Loucy (cell line): Measurements from ENCODE around the gene PLXNA2.

Experiments
- H2AFZ ChIP-seq: fragments of 200-600 bp; sonication (generic); 2 replicates; pipeline ENCODE4 v1.6.0; 2016; ENCODE audit warnings: antibody characterized with exemption, mild to moderate bottlenecking, low read length, moderate library complexity
- H3F3A ChIP-seq: fragments of 200-600 bp; 2 replicates; pipeline ENCODE4 v1.6.0; 2016; ENCODE audit warnings: antibody characterized with exemption, low read depth, mild to moderate bottlenecking
- H3K27me3 ChIP-seq: fragments of 200-600 bp; sonication (generic); 2 replicates; pipeline ENCODE4 v1.6.1; 2014; ENCODE audit warnings: low read length, mild to moderate bottlenecking; ENCODE audit not compliant: insufficient read depth, poor library complexity, severe bottlenecking
- H3K36me3 ChIP-seq: fragments of 200-600 bp; sonication (generic); 2 replicates; pipeline ENCODE4 v1.6.1; 2016; ENCODE audit warnings: low read length; ENCODE audit not compliant: insufficient read depth
- H3K4me1 ChIP-seq: fragments of 200-600 bp; sonication (generic); 2 replicates; pipeline ENCODE4 v1.5.1; 2014; ENCODE audit warnings: low read length, mild to moderate bottlenecking; ENCODE audit not compliant: insufficient read depth, poor library complexity, severe bottlenecking
- H3K4me2 ChIP-seq: fragments of 200-600 bp; sonication (generic); 2 replicates; pipeline ENCODE4 v1.6.0; 2014; ENCODE audit warnings: antibody characterized with exemption, low read length, low read depth, mild to moderate bottlenecking; ENCODE audit not compliant: poor library complexity, severe bottlenecking
- H3K4me3 ChIP-seq: fragments of 200-600 bp; sonication (generic); 2 replicates; pipeline ENCODE4 v1.5.1; 2014; ENCODE audit warnings: low read length, mild to moderate bottlenecking, mixed read lengths; ENCODE audit not compliant: poor library complexity, severe bottlenecking
- H3K79me2 ChIP-seq: fragments of 200-600 bp; sonication (generic); 2 replicates; pipeline ENCODE4 v1.6.1; 2014; ENCODE audit warnings: low read length; ENCODE audit not compliant: insufficient read depth
- H3K9ac ChIP-seq: fragments of 200-600 bp; sonication (generic); 2 replicates; pipeline ENCODE4 v1.6.0; 2014; ENCODE audit warnings: mild to moderate bottlenecking, low read depth, low read length, moderate library complexity; ENCODE audit not compliant: poor library complexity, severe bottlenecking
- H3K9me2 ChIP-seq: fragments of 200-600 bp; sonication (generic); replicated peaks from 2 replicates; pipeline ENCODE4 v1.6.1; 2016; ENCODE audit warnings: low read depth, low read length, mixed read lengths
- H3K9me3 ChIP-seq: fragments of 200-600 bp; sonication (generic); 2 replicates; pipeline ENCODE4 v1.6.1; 2014; ENCODE audit warnings: mild to moderate bottlenecking, antibody characterized with exemption, low read length, low read depth; ENCODE audit not compliant: insufficient read depth
- H4K20me1 ChIP-seq: fragments of 200-600 bp; sonication (generic); 2 replicates; pipeline ENCODE4 v1.6.0; 2014; ENCODE audit warnings: antibody characterized with exemption, low read length, mild to moderate bottlenecking; ENCODE audit not compliant: insufficient read depth, poor library complexity, severe bottlenecking
- EZH2phosphoT487 ChIP-seq: fragments of 200-600 bp; IDR thresholded peaks from 2 replicates; pipeline ENCODE4 v1.6.1; 2018; ENCODE audit warnings: antibody characterized with exemption, mild to moderate bottlenecking, moderate library complexity, borderline replicate concordance
- TF ChIP-seq, protein P1 (sequence below): fragments of 200-600 bp; sonication (generic); conservative IDR thresholded peaks from 2 replicates; pipeline ENCODE4 v1.5.1; 2014; ENCODE audit warnings: mild to moderate bottlenecking, antibody characterized with exemption, low read length

PLXNA2 gene

GRCh38 chr1:208265525-208265924, 21.3 kb upstream of the PLXNA2 start:
- H3K9ac ChIP-seq: no peak overlapping the region
- no peaks in the 10 kb centered on the region for H3K79me2 ChIP-seq
- no peaks in the 10 kb centered on the region for H3F3A ChIP-seq
- no peaks in the 10 kb centered on the region for H3K9me2 ChIP-seq
- no peak overlapping the region for H3K4me3 ChIP-seq
- H3K4me2 ChIP-seq: no peak overlapping the region
- no peak for TF ChIP-seq EZH2phosphoT487
- TF ChIP-seq, protein P1, sequence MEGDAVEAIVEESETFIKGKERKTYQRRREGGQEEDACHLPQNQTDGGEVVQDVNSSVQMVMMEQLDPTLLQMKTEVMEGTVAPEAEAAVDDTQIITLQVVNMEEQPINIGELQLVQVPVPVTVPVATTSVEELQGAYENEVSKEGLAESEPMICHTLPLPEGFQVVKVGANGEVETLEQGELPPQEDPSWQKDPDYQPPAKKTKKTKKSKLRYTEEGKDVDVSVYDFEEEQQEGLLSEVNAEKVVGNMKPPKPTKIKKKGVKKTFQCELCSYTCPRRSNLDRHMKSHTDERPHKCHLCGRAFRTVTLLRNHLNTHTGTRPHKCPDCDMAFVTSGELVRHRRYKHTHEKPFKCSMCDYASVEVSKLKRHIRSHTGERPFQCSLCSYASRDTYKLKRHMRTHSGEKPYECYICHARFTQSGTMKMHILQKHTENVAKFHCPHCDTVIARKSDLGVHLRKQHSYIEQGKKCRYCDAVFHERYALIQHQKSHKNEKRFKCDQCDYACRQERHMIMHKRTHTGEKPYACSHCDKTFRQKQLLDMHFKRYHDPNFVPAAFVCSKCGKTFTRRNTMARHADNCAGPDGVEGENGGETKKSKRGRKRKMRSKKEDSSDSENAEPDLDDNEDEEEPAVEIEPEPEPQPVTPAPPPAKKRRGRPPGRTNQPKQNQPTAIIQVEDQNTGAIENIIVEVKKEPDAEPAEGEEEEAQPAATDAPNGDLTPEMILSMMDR: no peak
- H3K4me1 ChIP-seq: no peaks in the 10 kb centered on the region
- no peaks in the 10 kb centered on the region for H4K20me1 ChIP-seq
- H3K36me3 ChIP-seq: no peaks in the 10 kb centered on the region
- H3K27me3 ChIP-seq: peaks cover 11% of the 10 kb centered on the region
- no peaks in the 10 kb centered on the region for H3K9me3 ChIP-seq
- H2AFZ ChIP-seq: no peak overlapping the region

DNA sequence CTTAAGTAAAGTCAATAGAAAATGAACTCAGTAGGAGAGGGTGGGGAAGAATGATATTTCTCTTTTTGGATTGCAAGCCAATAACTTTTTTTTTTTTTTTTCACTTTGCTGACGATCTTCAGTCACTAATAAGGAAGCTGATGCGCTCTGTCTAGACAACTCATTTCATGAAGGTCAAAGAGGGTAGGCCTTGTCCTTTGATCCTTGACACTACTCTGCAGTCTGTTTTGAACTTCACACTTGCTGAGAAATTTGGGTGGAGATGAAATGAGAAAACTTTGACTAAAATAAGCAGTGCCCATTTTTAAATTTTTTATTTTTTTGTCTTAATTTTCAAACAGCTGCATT, 20.9 kb upstream of the PLXNA2 start:
- Histone ChIP-seq H3K79me2 (no peaks in the 10 kb centered on the region), H3K27me3 (peaks cover 11% of the 10 kb centered on the region), H3K4me1 (no peaks in the 10 kb centered on the region), H3K36me3 (no peaks in the 10 kb centered on the region), H3K4me3 (no peak overlapping the region), H2AFZ (no peak overlapping the region), H3K9me2 (no peaks in the 10 kb centered on the region), H3K9ac (no peak overlapping the region), H3K4me2 (no peak overlapping the region), H3K9me3 (no peaks in the 10 kb centered on the region), H4K20me1 (no peaks in the 10 kb centered on the region), H3F3A (no peaks in the 10 kb centered on the region)
- TF ChIP-seq, protein P1: no peak
- no peak for TF ChIP-seq EZH2phosphoT487

DNA sequence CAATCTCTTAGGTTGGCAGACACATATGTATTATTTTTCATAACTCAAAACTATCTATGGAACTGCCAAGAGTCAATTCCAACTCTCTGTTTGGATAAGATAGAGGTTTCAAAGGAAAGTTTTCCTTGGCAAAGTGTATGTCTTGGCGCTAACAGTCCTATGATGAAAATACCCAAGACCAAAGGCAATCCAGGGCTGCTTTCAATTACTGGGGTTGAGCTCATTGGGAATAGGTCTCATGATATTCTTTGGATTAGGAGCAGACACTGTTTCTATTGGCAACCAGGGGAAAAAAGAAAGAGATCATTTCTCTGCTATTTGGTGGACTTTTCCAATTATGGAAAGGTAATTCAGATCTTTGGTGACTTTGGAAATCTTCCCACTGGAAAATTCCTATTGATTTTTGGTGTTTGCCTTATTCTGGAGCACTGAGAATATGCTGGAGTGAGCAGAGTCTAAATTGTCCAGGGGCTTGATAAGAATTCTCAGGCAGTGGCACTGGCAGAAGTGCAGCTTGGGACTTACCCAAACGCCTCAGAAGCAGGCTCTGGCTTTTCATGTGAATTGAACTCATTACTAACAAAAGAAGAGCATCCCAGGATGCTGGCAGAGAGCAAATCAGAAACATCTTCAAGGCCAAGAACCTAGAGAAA, 20.4 kb upstream of the PLXNA2 start:
- Histone ChIP-seq H4K20me1 (no peaks in the 10 kb centered on the region), H3K4me1 (no peaks in the 10 kb centered on the region), H3K36me3 (no peaks in the 10 kb centered on the region), H3K9me3 (no peaks in the 10 kb centered on the region), H3K9me2 (no peaks in the 10 kb centered on the region), H2AFZ (no peak overlapping the region), H3F3A (no peaks in the 10 kb centered on the region), H3K79me2 (no peaks in the 10 kb centered on the region), H3K27me3 (peaks cover 11% of the 10 kb centered on the region), H3K4me3 (no peak overlapping the region), H3K9ac (no peak overlapping the region), H3K4me2 (no peak overlapping the region)
- TF ChIP-seq, protein P1: no peak
- TF ChIP-seq EZH2phosphoT487: no peak
